Pancreas (tissue), 10 donors: ENCODE results near the gene CD226. TPM values are rescaled to one million over a fixed set of nuclear protein-coding genes. Genes with fewer than 3 reads are reported as not detected.

Experiments
- ATAC-seq, 4 donors: fragments of 200-7000 bp; cut with Tn5 transposase; one replicate each; pipeline versions ENCODE4 v1.8.0 to v1.9.1; 2020; ENCODE audit warnings: mild to moderate bottlenecking in 4 of 4, moderate library complexity in 4 of 4
- DNase-seq, 6 donors: peaks; one replicate each; pipeline ENCODE4 v3.0.0-alpha.2; 2020
- FAIRE-seq: peaks from 2 replicates; lab custom pipeline; 2012; peaks lifted over from hg19 to GRCh38; lab: Jason Lieb, UNC
- H3K27ac ChIP-seq, 4 donors: fragments of 200-600 bp; sonication (generic); 1 replicate in 3 of 4; 2 replicates in 1 of 4; pipeline versions ENCODE4 v1.5.0 to v1.8.0; 2020
- H3K27me3 ChIP-seq, 4 donors: fragments of 200-600 bp; one replicate each; pipeline ENCODE4 v1.8.0; 2021
- H3K36me3 ChIP-seq, 3 donors: fragments of 200-600 bp; sonication (generic) in 1 of 3; one replicate each; pipeline versions ENCODE4 v1.5.0 to v1.8.0; 2020 to 2021
- H3K4me1 ChIP-seq, 3 donors: fragments of 200-600 bp; one replicate each; pipeline ENCODE4 v1.8.0; 2021
- H3K4me3 ChIP-seq, 4 donors: fragments of 200-600 bp; sonication (generic) in 2 of 4; one replicate each; pipeline versions ENCODE4 v1.5.0 to v1.8.0; 2020 to 2021
- H3K9me3 ChIP-seq, 4 donors: fragments of 200-600 bp; one replicate each; pipeline ENCODE4 v1.8.0; 2021
- WGBS, 2 donors: extraction: QIAGEN DNeasy Blood & Tissue Kit; methylation state at CpG; one replicate each; pipeline ENCODE4 v1.1.7; 2013; 5-methylcytosine and 5-hydroxymethylcytosine counted together
- intact Hi-C, 3 donors: fragments of 100-400 bp; cut with DNase I; formaldehyde crosslinking; loops; one replicate each; pipeline versions ENCODE4 v1.11.1 to v1.14.2; 2022
- polyA plus RNA-seq, 2 donors: library from polyadenylated mRNA; stranded (reverse); fragments of 200-250 nt; gene quantifications; one replicate each; pipeline ENCODE4 v1.2.3, GENCODE V29; 2013
- total RNA-seq, 6 donors: library from RNA; stranded (reverse); fragmentation: NEBNext Ultra II Directional in 4 of 6; extraction: Animal tissue kit (Norgen Biotek cat#: 25700) in 4 of 6; gene quantifications; one replicate each; pipeline versions ENCODE4 v1.2.1 to v1.2.4, GENCODE V29; 2021 to 2023
- TF ChIP-seq, protein P1 (sequence below), 4 donors: fragments of 200-600 bp; sonication (generic) in 3 of 4; IDR thresholded peaks; one replicate each; pipeline versions ENCODE4 v1.5.0 to v1.8.0; 2021; ENCODE audit warnings: antibody characterized with exemption in 4 of 4
- donor health status: healthy with polysubstance abuse.
- donor health status: DM: no; HTN: no; CAD: no; lungs with moderate emphysema.
- donor health status: DM: no; HTN: no; CAD: no.
- donor health status: control.
- donor health status: control.
- donor health status: Bipolar disorder and iron deficiency.
- donor health status: DM: yes; HTN: yes; CAD: no.
- donor health status: DM: no; HTN: no; CAD: no.
- donor health status: DM: no; HTN: no; CAD: no.
- donor health status: DM: yes; HTN: yes; CAD: no.

CD226 gene
- total and polyA plus RNA-seq, 8 donors = 0.07 to 1.1 (median 0.38) TPM

DNA sequence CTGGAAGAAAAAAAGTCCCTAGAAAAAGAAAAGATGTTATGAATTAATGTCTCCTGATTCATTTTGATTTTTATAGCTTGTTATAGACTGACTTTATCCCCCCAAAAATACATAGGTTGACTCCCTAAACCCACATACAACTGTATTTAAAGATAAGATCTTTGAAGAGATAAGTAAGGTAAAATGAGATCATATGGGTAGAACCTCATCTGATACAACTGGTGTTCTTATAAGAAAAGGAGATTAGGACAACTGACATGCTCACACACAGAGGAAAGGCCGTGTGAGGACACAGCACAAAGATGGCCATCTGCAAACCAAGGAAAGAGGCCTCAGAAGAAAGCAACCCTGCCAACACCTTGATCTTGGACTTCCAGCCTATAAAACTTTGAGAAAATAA is 117.5 kb downstream of the CD226 start:
- intact Hi-C loops = no loop called here
- no peak for FAIRE-seq

DNA sequence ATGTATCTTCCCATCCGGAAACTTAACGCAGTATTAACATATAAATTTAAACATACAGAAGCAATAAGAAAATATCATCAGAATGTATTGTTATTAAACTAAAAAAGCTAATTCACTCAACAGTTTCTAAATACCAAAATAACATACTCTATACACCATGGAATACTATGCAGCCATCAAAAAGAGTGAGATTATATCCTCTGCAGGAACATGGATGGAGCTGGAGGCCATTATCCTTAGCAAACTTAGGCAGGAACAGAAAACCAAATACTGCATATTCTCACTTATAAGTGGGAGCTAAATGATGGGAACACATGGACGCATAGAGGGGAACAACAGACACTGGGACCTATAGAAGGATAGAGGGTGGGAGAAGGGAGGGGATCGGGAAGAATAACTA is 127.1 kb downstream of the CD226 start:
- Histone ChIP-seq H3K4me1 (no peaks in the 10 kb centered on the region), H3K4me3 (no peak overlapping the region), H3K9me3 (no peaks in the 10 kb centered on the region), H3K36me3 (no peaks in the 10 kb centered on the region), H3K27me3 (no peaks in the 10 kb centered on the region), H3K27ac (no peak overlapping the region)
- intact Hi-C loops = no loop called here
- TF ChIP-seq, protein P1, sequence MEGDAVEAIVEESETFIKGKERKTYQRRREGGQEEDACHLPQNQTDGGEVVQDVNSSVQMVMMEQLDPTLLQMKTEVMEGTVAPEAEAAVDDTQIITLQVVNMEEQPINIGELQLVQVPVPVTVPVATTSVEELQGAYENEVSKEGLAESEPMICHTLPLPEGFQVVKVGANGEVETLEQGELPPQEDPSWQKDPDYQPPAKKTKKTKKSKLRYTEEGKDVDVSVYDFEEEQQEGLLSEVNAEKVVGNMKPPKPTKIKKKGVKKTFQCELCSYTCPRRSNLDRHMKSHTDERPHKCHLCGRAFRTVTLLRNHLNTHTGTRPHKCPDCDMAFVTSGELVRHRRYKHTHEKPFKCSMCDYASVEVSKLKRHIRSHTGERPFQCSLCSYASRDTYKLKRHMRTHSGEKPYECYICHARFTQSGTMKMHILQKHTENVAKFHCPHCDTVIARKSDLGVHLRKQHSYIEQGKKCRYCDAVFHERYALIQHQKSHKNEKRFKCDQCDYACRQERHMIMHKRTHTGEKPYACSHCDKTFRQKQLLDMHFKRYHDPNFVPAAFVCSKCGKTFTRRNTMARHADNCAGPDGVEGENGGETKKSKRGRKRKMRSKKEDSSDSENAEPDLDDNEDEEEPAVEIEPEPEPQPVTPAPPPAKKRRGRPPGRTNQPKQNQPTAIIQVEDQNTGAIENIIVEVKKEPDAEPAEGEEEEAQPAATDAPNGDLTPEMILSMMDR (IDR thresholded peaks at IDR 0.05) = no peak
- ATAC-seq = no peak
- no peak for FAIRE-seq
- WGBS, 2 donors = 88 to 91% methylated on average over 4 of the region's 4 CpGs
- no peak for DNase-seq

More for the DNA sequence above, 117.5 kb downstream of the CD226 start:
- H3K27ac ChIP-seq = no peak overlapping the region
- H3K9me3 ChIP-seq = no peaks in the 10 kb centered on the region
- ATAC-seq (no peak), DNase-seq (no peak)
- 86 to 100% methylated on average over 1 of the region's 1 CpG for WGBS, 2 donors
- H3K4me1 ChIP-seq = no peaks in the 10 kb centered on the region
- H3K36me3 ChIP-seq = no peaks in the 10 kb centered on the region
- TF ChIP-seq, protein P1 (IDR thresholded peaks at IDR 0.05) = no peak
- H3K27me3 ChIP-seq = no peaks in the 10 kb centered on the region
- no peak overlapping the region for H3K4me3 ChIP-seq

DNA sequence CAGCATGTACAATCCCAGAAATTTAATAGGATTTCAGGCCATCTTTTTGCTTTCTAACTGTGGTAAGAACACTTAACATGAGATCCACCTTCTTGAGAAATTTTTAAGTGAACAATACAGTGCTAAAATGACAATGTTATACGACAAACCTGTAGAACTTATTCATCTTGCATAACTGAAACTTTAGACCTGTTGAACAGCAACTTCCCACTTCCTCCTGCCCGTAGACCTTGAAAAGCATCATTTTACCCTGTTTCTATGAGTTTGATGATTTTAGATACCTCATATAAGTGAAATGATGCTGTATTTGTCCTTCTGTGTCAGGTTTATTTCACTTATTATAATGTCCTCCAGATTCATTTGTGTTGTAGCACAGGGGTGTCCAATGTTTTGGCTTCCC is 128.2 kb downstream of the CD226 start:
- WGBS, 2 donors = 65 to 67% methylated on average over 2 of the region's 2 CpGs
- Histone ChIP-seq H3K9me3 (no peaks in the 10 kb centered on the region), H3K27me3 (no peaks in the 10 kb centered on the region), H3K36me3 (no peaks in the 10 kb centered on the region), H3K4me1 (no peaks in the 10 kb centered on the region), H3K27ac (no peak overlapping the region), H3K4me3 (no peak overlapping the region)
- ATAC-seq (no peak), FAIRE-seq (no peak), DNase-seq (no peak)
- TF ChIP-seq, protein P1 (IDR thresholded peaks at IDR 0.05) = no peak
- intact Hi-C loops = no loop called here

DNA sequence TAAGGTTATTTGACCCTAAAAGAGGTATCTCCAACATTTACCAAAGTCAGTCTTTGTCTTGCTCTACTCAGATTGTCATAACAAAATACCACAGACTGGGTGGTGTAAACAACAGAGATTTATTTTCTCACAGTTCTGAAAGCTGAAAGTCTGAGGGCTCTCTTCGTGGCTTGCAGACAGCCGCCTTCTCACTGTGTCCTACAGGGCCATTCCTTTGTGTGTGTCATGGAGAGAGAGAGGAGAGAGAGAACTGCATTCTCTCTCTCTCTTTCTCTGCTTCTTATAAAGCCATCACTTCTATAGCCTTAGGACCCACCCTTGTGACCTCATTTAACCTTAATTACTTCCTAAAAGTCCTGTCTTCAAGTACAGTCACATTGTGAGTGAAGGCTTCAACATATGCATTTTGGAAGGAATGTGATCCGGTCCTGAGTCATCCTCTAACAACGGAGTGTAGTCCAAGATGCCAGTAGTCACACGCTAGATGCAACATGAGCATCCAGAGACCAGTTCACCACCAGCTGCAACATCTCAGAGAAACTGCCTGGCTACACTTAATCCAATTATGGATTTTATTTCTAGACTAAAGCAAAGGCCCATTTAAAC is 130.2 kb downstream of the CD226 start:
- Histone ChIP-seq H3K4me1 (no peaks in the 10 kb centered on the region), H3K27me3 (no peaks in the 10 kb centered on the region), H3K4me3 (no peak overlapping the region), H3K9me3 (no peaks in the 10 kb centered on the region), H3K27ac (no peak overlapping the region), H3K36me3 (no peaks in the 10 kb centered on the region)
- TF ChIP-seq, protein P1 (IDR thresholded peaks at IDR 0.05) = no peak
- DNase-seq = no peak
- no peak for FAIRE-seq
- 76 to 86% methylated on average over 5 of the region's 5 CpGs for WGBS, 2 donors
- intact Hi-C loops = no loop called here
- no peak for ATAC-seq

DNA sequence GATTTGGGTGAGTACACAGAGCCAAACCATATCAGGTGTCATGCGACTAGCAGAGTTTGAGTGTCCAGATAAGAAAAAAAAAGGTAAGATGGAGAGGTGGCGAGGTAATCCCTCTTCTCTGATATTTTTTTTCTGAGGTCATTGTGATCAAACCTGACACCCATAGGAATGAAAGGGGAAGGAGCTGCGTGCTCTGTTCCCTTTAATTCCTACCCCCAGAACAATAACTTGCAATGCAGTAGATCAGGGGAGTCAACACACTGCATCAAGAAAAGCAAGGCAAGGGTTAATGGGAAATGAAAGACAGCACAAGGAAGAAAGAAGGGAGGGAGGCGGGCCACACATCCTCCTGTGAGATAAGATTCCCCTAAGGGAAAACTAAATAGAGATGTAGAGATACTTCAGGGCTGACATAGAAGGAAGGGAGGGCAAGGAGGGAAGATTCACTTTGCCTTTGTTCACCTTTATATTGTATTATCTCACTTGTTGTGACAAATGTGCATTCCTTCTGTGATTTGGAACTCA is 132.8 kb downstream of the CD226 start:
- WGBS, 2 donors = 70 to 77% methylated on average over 4 of the region's 4 CpGs

More for the DNA sequence above, 132.8 kb downstream of the CD226 start:
- Histone ChIP-seq H3K27me3 (no peaks in the 10 kb centered on the region), H3K36me3 (no peaks in the 10 kb centered on the region), H3K9me3 (no peaks in the 10 kb centered on the region), H3K4me1 (no peaks in the 10 kb centered on the region), H3K27ac (no peak overlapping the region), H3K4me3 (no peak overlapping the region)
- ATAC-seq = no peak
- intact Hi-C loops = no loop called here
- DNase-seq = no peak
- TF ChIP-seq, protein P1 (IDR thresholded peaks at IDR 0.05) = no peak
- no peak for FAIRE-seq
